Esophagus (tissue), 2 donors: Measurements from ENCODE around the gene C11orf42. TPM values are rescaled to one million over a fixed set of nuclear protein-coding genes. Genes with fewer than 3 reads are reported as not detected.

Experiments used
- H3K27ac ChIP-seq, 2 donors: one replicate each; pipeline ENCODE4 v1.5.1; 2013; ENCODE audit warnings: low read depth in 2 of 2, mild to moderate bottlenecking in 2 of 2, inconsistent platforms in 1 of 2, low read length in 1 of 2, moderate library complexity in 1 of 2
- H3K27me3 ChIP-seq, 2 donors: one replicate each; pipeline ENCODE4 v1.6.1; 2013; ENCODE audit warnings: low read length in 2 of 2, control low read depth in 1 of 2, mild to moderate bottlenecking in 1 of 2; ENCODE audit not compliant: insufficient read depth in 2 of 2, control insufficient read depth in 1 of 2
- H3K36me3 ChIP-seq, 2 donors: one replicate each; pipeline ENCODE4 v1.6.1; 2013; ENCODE audit warnings: low read length in 1 of 2; ENCODE audit not compliant: control insufficient read depth in 2 of 2, insufficient read depth in 2 of 2
- H3K4me1 ChIP-seq, 2 donors: one replicate each; pipeline ENCODE4 v1.6.1; 2013; ENCODE audit warnings: low read length in 1 of 2; ENCODE audit not compliant: control insufficient read depth in 2 of 2, insufficient read depth in 2 of 2
- H3K4me3 ChIP-seq, 2 donors: one replicate each; pipeline ENCODE4 v1.5.1; 2013; ENCODE audit warnings: low read length in 2 of 2, mild to moderate bottlenecking in 2 of 2, low read depth in 1 of 2, moderate library complexity in 1 of 2
- H3K9me3 ChIP-seq, 2 donors: one replicate each; pipeline ENCODE4 v1.6.1; 2013; ENCODE audit warnings: mild to moderate bottlenecking in 2 of 2, low read depth in 1 of 2, low read length in 1 of 2, moderate library complexity in 1 of 2; ENCODE audit not compliant: control insufficient read depth in 2 of 2, insufficient read depth in 1 of 2
- WGBS, 2 donors: extraction: QIAGEN DNeasy Blood & Tissue Kit; methylation state at CpG; one replicate each; pipeline ENCODE4 v1.1.7; 2013; 5-methylcytosine and 5-hydroxymethylcytosine counted together
- polyA plus RNA-seq, 2 donors: library from polyadenylated mRNA; stranded (reverse); fragments of 200-250 nt; gene quantifications; one replicate each; pipeline ENCODE4 v1.2.3, GENCODE V29; 2013
- donor health status: healthy with polysubstance abuse.
- donor health status: Bipolar disorder and iron deficiency.

C11orf42 gene
- polyA plus RNA-seq, 2 donors: not detected

- Histone ChIP-seq H3K9me3 (no peaks in the 10 kb centered on the region), H3K4me3 (no peak overlapping the region), H3K27me3 (no peaks in the 10 kb centered on the region), H3K36me3 (peaks cover 3 to 5% of the 10 kb centered on the region in 2 donors), H3K27ac (no peak overlapping the region), H3K4me1 (no peaks in the 10 kb centered on the region)
- WGBS, 2 donors: 78 to 82% methylated on average over 4 of the region's 4 CpGs
Observed at GRCh38 chr11:6200975-6201374, 4.4 kb upstream of the C11orf42 start.

DNA sequence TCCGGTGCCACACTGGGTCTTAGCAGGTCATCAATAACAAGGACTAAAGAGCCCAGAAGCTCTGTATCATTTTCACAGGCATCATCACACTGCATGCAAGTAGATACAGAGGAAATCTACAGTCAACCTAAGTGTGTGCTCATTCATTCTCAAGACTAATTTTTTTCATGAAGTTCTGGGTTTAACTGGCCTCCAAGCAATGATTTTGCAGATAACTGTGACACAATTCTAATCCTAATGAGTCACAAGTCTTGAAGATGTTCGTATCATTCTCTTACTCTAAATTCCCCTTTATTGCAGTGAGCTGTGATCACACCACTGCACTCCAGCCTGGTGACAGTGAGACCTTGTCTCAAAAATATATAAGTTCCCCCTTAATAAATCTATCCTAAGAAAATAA lies 3.9 kb upstream of the C11orf42 start:
- WGBS, 2 donors: 67 to 68% methylated on average over 2 of the region's 2 CpGs
- Histone ChIP-seq H3K4me1 (no peaks in the 10 kb centered on the region), H3K9me3 (no peaks in the 10 kb centered on the region), H3K4me3 (no peak overlapping the region), H3K36me3 (peaks cover 3 to 5% of the 10 kb centered on the region in 2 donors), H3K27ac (no peak overlapping the region), H3K27me3 (no peaks in the 10 kb centered on the region)

- peaks cover 3 to 5% of the 10 kb centered on the region in 2 donors for H3K36me3 ChIP-seq
- H3K27ac ChIP-seq: no peak overlapping the region
- H3K4me1 ChIP-seq: no peaks in the 10 kb centered on the region
- H3K27me3 ChIP-seq: no peaks in the 10 kb centered on the region
- H3K9me3 ChIP-seq: no peaks in the 10 kb centered on the region
- WGBS, 2 donors: 77 to 90% methylated on average over 1 of the region's 1 CpG
- no peak overlapping the region for H3K4me3 ChIP-seq
Observed at GRCh38 chr11:6202041-6202440, 3.3 kb upstream of the C11orf42 start.

- H3K27me3 ChIP-seq: no peaks in the 10 kb centered on the region
- no peak overlapping the region for H3K4me3 ChIP-seq
- H3K36me3 ChIP-seq: peaks cover 3 to 5% of the 10 kb centered on the region in 2 donors
- H3K9me3 ChIP-seq: no peaks in the 10 kb centered on the region
- H3K27ac ChIP-seq: no peak overlapping the region
- no peaks in the 10 kb centered on the region for H3K4me1 ChIP-seq
- 47 to 70% methylated on average over 3 of the region's 3 CpGs for WGBS, 2 donors
Observed at GRCh38 chr11:6203327-6203726, 2.0 kb upstream of the C11orf42 start.

GRCh38 chr11:6204706-6205105 lies 651 bp upstream of the C11orf42 start:
- Histone ChIP-seq H3K36me3 (peaks cover 3 to 6% of the 10 kb centered on the region in 2 donors), H3K4me3 (no peak overlapping the region), H3K4me1 (no peaks in the 10 kb centered on the region), H3K27ac (no peak overlapping the region), H3K27me3 (no peaks in the 10 kb centered on the region), H3K9me3 (no peaks in the 10 kb centered on the region)
- WGBS, 2 donors: 94 to 97% methylated on average over 1 of the region's 1 CpG

DNA sequence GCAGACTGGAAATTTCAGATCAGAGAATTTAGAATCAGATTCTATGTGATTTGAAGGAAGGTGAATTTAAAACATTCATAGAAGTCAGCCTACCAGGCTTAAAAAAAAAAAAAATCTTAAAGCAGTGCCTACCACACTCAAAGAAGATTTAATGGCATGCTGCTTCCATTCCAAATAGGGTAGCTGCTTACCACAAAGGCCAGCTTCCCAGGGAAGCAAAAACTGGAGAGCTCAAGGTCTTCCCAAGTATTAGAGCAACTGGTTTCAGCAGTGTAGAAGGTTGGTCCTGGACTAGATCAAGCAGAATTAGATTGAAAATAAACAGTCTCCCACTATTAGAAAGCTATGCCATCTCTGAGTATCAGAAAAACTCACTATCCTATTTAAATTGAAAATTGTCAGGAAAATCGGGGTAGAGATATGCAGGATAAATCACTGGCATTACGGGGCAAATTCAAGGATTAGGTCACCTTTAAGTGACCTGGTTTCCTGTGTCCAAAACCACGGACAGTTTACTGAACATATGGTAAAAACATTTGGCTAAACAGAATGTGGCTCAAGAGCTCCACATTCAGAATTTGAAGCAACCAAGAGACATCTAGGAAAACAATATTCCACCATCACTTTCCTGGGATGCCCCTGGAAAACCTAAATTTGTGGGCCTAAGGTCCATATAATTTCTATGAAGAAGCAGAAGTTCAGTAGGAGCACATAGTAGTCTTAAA lies 1.3 kb downstream of the C11orf42 start:
- Histone ChIP-seq H3K4me1 (no peaks in the 10 kb centered on the region), H3K36me3 (peaks cover 3 to 18% of the 10 kb centered on the region in 2 donors), H3K4me3 (no peak overlapping the region), H3K27ac (no peak overlapping the region), H3K27me3 (no peaks in the 10 kb centered on the region), H3K9me3 (no peaks in the 10 kb centered on the region)
- 82 to 86% methylated on average over 3 of the region's 3 CpGs for WGBS, 2 donors

DNA sequence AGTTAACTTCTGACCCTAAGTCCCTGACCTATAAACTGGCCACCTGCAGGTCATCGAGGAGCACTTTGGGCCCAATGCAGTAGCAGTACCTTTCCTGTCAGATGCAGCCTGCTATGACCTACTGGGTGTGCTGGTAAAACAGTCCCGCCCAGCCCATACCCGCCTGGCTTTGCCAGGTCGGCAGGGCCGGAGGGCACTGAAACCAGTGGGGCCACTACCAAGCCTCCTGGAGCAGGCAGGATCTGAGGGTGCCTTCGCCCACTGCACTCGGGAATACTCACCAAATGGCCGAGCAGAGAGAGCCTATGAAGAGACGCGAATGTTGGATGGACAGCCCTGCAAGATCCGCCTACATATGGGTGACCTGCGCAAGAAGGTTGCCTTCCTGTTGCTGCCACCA lies 4.4 kb downstream of the C11orf42 start:
- Histone ChIP-seq H3K27me3 (no peaks in the 10 kb centered on the region), H3K4me1 (no peaks in the 10 kb centered on the region), H3K4me3 (no peak overlapping the region), H3K9me3 (no peaks in the 10 kb centered on the region), H3K27ac (no peak overlapping the region), H3K36me3 (peaks cover 5 to 27% of the 10 kb centered on the region in 2 donors)
- 95 to 98% methylated on average over 12 of the region's 12 CpGs for WGBS, 2 donors

DNA sequence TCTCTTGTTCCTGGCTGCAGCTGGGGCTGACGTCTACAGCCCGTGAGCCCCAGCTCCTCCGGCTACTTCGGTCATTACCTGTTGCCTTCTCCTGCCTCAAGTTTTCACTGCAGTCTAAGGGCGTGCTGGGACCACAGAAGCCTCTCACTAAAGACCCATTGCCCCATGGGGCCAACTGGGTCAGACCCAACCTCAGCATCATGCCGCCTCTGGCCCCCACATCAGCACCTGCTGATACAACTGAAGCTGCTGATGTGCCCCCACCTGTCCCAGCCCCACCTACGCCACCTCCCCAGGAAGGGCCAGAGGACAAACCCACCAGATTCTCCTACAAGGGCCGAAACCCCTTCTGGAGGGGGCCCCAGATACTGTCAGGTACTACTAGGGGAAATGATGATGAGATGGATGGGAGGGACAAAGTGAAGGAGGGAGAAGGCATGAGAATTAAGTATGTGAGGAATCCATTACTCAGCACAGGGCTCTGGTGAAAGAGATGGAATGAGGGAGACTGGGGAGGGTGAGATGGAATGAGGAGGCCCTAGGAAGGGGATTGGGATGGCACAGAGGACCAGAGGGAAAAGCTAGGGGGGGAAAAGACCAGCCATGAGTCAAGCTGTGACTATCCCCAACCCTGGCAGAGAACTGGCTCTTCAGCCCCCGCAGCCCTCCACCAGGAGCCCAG lies 5.1 kb downstream of the C11orf42 start:
- no peak overlapping the region for H3K4me3 ChIP-seq
- no peaks in the 10 kb centered on the region for H3K27me3 ChIP-seq
- peaks cover 4 to 24% of the 10 kb centered on the region in 2 donors for H3K36me3 ChIP-seq
- H3K9me3 ChIP-seq: no peaks in the 10 kb centered on the region
- no peak overlapping the region for H3K27ac ChIP-seq
- whole genome bisulfite sequencing, 2 donors: 96 to 97% methylated on average over 9 of the region's 9 CpGs
- no peaks in the 10 kb centered on the region for H3K4me1 ChIP-seq

DNA sequence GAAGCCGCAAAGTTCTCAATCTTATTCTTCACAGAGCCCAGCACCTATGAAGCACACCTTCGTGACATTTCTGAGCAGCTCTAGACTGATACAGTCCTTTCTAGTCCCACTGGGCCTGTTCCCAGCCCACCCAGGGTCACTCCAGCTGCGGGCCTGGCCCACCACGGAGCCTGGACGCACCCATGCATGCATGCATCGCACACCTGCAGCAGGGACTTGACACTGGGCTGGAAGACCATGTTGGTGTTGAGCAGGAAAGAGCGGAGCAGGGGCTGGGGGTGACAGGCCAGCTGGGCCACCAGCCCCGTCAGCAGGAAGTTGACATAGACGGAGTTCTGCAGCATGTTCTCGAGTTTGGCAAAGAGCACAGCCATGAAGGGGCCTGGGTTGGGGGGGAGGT lies 9.2 kb downstream of the C11orf42 start:
- no peak overlapping the region for H3K4me3 ChIP-seq
- H3K9me3 ChIP-seq: no peaks in the 10 kb centered on the region
- H3K4me1 ChIP-seq: no peaks in the 10 kb centered on the region
- peaks cover 12 to 37% of the 10 kb centered on the region in 2 donors for H3K36me3 ChIP-seq
- no peak overlapping the region for H3K27ac ChIP-seq
- H3K27me3 ChIP-seq: no peaks in the 10 kb centered on the region
- WGBS, 2 donors: 93 to 96% methylated on average over 10 of the region's 10 CpGs

DNA sequence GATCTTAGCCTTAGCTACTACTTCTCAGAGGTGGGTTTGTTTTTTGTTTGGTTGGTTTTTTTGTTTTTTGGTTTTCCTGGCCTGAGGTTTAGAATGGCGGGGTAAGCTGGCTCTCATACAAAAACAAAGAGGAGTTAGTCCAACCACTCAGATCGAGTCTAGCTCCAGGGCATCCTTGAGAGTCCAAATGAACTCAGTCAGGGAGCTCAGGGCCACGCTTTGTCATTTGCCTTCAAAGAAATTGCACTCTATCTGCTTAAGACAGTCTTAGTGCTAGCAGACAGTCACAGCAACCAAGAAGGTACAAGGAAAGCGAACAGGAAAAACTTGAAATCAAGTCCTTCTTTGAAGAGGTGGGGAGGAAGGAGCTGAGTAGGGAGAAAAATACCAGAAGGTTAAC lies 11.1 kb downstream of the C11orf42 start:
- H3K4me3 ChIP-seq: no peak overlapping the region
- WGBS, 2 donors: 76 to 78% methylated on average over 4 of the region's 4 CpGs

More for the DNA sequence above, 11.1 kb downstream of the C11orf42 start:
- H3K27me3 ChIP-seq: no peaks in the 10 kb centered on the region
- no peak overlapping the region for H3K27ac ChIP-seq
- H3K36me3 ChIP-seq: peaks cover 12 to 26% of the 10 kb centered on the region in 2 donors
- H3K9me3 ChIP-seq: no peaks in the 10 kb centered on the region
- H3K4me1 ChIP-seq: no peaks in the 10 kb centered on the region
